ENCODE data around the gene POM121L2. TPM values are rescaled to one million over a fixed set of nuclear protein-coding genes. Genes with fewer than 3 reads are reported as not detected.

The POM121L2 gene
- total and polyA plus RNA-seq, 9 of the 15 experiments (the other 6 are each of a cell fraction or from before 2014, with no cell fraction given) = 0.23 to 0.45 TPM; not detected in 7

DNA sequence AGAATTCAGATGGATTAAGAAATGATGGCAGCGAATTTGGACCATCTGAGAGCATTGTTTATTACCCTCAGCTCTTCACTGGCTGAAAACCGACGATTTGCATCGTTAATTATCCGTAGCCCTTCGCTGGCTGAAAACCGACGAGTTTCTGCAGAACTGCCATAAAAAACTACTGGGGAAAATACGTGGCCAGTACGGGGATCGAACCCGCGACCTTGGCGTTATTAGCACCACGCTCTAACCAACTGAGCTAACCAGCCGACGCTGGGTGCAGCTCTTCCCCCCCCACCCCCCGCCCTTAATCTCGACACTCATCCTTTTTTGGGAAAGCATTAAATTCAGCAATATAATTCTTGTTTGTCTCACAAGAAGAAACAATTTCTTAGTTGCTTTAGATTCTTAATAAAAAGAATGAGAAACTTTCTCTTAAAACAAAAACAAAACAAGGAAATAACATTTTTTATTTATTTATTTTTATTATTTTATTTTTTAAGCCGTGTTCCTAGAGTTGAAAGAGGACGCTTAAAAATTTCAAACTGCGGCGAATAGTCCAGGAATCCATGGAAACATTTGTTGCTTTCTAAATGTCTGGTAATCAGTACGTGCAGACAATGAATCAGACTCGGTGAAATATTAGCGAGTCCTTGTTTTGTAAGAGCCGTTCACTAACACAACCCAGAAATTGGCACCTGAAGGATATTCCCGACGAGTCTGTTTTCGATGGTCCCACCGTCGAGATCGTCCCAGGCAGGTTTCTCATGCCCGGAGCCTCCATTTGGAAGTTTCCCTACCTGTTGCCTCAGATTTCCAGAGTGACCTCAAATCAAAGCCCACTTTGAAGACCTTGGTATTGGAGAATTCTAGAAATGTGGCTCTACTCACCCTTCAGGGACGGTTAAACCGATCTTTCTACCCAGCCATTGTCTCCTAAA lies 36.8 kb downstream of the POM121L2 start (continued):
- no peak for TF ChIP-seq ZNF175 (CRISPR knock-in tag; IDR thresholded peaks at IDR 0.05; ENCODE audit: low read depth)
- TF ChIP-seq TRIM24 (IDR thresholded peaks at IDR 0.05) = 0 out of 4 replicates have a peak, but pooled peaks of 1 of the 2 experiments have one; percentile 21
- TF ChIP-seq, protein P1, sequence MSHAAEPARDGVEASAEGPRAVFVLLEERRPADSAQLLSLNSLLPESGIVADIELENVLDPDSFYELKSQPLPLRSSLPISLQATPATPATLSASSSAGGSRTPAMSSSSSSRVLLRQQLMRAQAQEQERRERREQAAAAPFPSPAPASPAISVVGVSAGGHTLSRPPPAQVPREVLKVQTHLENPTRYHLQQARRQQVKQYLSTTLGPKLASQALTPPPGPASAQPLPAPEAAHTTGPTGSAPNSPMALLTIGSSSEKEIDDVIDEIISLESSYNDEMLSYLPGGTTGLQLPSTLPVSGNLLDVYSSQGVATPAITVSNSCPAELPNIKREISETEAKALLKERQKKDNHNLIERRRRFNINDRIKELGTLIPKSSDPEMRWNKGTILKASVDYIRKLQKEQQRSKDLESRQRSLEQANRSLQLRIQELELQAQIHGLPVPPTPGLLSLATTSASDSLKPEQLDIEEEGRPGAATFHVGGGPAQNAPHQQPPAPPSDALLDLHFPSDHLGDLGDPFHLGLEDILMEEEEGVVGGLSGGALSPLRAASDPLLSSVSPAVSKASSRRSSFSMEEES (CRISPR knock-in tag; IDR thresholded peaks at IDR 0.05) = no peak
- TF ChIP-seq MTA1 (IDR thresholded peaks at IDR 0.05; ENCODE audit: borderline replicate concordance) = no peak
- TF ChIP-seq, protein P2, sequence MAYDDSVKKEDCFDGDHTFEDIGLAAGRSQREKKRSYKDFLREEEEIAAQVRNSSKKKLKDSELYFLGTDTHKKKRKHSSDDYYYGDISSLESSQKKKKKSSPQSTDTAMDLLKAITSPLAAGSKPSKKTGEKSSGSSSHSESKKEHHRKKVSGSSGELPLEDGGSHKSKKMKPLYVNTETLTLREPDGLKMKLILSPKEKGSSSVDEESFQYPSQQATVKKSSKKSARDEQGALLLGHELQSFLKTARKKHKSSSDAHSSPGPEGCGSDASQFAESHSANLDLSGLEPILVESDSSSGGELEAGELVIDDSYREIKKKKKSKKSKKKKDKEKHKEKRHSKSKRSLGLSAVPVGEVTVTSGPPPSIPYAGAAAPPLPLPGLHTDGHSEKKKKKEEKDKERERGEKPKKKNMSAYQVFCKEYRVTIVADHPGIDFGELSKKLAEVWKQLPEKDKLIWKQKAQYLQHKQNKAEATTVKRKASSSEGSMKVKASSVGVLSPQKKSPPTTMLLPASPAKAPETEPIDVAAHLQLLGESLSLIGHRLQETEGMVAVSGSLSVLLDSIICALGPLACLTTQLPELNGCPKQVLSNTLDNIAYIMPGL (CRISPR knock-in tag; IDR thresholded peaks at IDR 0.05) = peak; percentile 53; the same call in 1 of the 2 replicates
- no peak for TF ChIP-seq KDM4B (IDR thresholded peaks at IDR 0.05; ENCODE audit: borderline replicate concordance in 2 of 2, low read depth in 1 of 2)
- no peak for TF ChIP-seq BRD9 (IDR thresholded peaks at IDR 0.05; ENCODE audit: low read depth, partially characterized antibody)
- 0 out of 2 replicates have a peak, but pooled peaks have one; percentile 51 for TF ChIP-seq GATAD2A (IDR thresholded peaks at IDR 0.05)
- peak; percentile 100 for TF ChIP-seq ADNP (tag; IDR thresholded peaks at IDR 0.05)
- no peak for TF ChIP-seq ATF1 (CRISPR knock-in tag; IDR thresholded peaks at IDR 0.05)
- TF ChIP-seq ATF1 (tag; IDR thresholded peaks at IDR 0.05) = peak; percentile 58; the same call in 1 of the 2 replicates
- TF ChIP-seq TSC22D4 (tag; IDR thresholded peaks at IDR 0.05) = no peak
- TF ChIP-seq HDAC1 (IDR thresholded peaks at IDR 0.05) = 0 out of 4 replicates have a peak, but pooled peaks of 1 of the 2 experiments have one; percentile 25
- peak; percentile 57; the same call in 1 of the 2 replicates for TF ChIP-seq SOX6 (IDR thresholded peaks at IDR 0.05)
- TF ChIP-seq, protein P3, sequence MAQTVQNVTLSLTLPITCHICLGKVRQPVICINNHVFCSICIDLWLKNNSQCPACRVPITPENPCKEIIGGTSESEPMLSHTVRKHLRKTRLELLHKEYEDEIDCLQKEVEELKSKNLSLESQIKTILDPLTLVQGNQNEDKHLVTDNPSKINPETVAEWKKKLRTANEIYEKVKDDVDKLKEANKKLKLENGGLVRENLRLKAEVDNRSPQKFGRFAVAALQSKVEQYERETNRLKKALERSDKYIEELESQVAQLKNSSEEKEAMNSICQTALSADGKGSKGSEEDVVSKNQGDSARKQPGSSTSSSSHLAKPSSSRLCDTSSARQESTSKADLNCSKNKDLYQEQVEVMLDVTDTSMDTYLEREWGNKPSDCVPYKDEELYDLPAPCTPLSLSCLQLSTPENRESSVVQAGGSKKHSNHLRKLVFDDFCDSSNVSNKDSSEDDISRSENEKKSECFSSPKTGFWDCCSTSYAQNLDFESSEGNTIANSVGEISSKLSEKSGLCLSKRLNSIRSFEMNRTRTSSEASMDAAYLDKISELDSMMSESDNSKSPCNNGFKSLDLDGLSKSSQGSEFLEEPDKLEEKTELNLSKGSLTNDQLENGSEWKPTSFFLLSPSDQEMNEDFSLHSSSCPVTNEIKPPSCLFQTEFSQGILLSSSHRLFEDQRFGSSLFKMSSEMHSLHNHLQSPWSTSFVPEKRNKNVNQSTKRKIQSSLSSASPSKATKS (CRISPR knock-in tag; IDR thresholded peaks at IDR 0.05) = no peak
- no peak for TF ChIP-seq ELF4 (CRISPR knock-in tag; IDR thresholded peaks at IDR 0.05)
- no peak for TF ChIP-seq BDP1 (IDR thresholded peaks at IDR 0.05; ENCODE audit: insufficient read depth, insufficient read length)
- TF ChIP-seq RCOR1 (IDR thresholded peaks at IDR 0.05; ENCODE audit: borderline replicate concordance in 1 of 2, low read depth in 2 of 2, low read length in 2 of 2) = peak in 1 of 2 experiments; percentile 86; a peak in 2 of 4 replicates
- TF ChIP-seq ZNF589 (CRISPR knock-in tag; IDR thresholded peaks at IDR 0.05; ENCODE audit: low read depth) = no peak
- no peak for TF ChIP-seq ZNF431 (CRISPR knock-in tag; IDR thresholded peaks at IDR 0.05)
